ENCODE measurements around the gene REP15.

GRCh38 chr12:27696864-27697564, 767 bp downstream of the REP15 start:
- TF ChIP-seq POLR2A (IDR thresholded peaks at IDR 0.05; ENCODE audit: low read depth, low read length) (no peak), POLR2AphosphoS5 (IDR thresholded peaks at IDR 0.05; ENCODE audit: low read depth, low read length) (no peak), TAF1 (IDR thresholded peaks at IDR 0.05; ENCODE audit: borderline replicate concordance, low read depth, low read length) (no peak)
